Gastrocnemius medialis (tissue), 4 donors: ENCODE measurements around the gene CSF1. TPM values are rescaled to one million over a fixed set of nuclear protein-coding genes. Genes with fewer than 3 reads are reported as not detected.
"Not testable (repeated sequence)": the region's sequence is repeated elsewhere in the genome, so short reads cannot be mapped to it uniquely, and the experiment has no call there.

Experiments used
- ATAC-seq, 2 donors: fragments of 150-250 bp; one replicate each; pipeline ENCODE4 v1.9.1; 2016
- DNase-seq, 2 donors: peaks; one replicate each; pipeline ENCODE4 v3.0.0-alpha.2; 2019
- H3K27ac ChIP-seq, 4 donors: fragments of 200-600 bp; sonication (generic); 1 replicate in 1 of 4; 2 replicates in 3 of 4; pipeline ENCODE4 v1.5.1; 2016 to 2018; ENCODE audit warnings: mild to moderate bottlenecking in 2 of 4, moderate library complexity in 1 of 4
- H3K27me3 ChIP-seq, 3 donors: fragments of 200-600 bp; sonication (generic) in 2 of 3; 1 replicate in 1 of 3; 2 replicates in 2 of 3; pipeline versions ENCODE4 v1.5.1 to v1.6.0; 2016 to 2019; ENCODE audit warnings: mild to moderate bottlenecking in 1 of 3, moderate library complexity in 1 of 3
- H3K36me3 ChIP-seq, 2 donors: fragments of 200-600 bp; sonication (generic) in 1 of 2; one replicate each; pipeline ENCODE4 v1.5.1; 2017 to 2018
- H3K4me1 ChIP-seq, 2 donors: fragments of 200-600 bp; sonication (generic) in 1 of 2; one replicate each; pipeline ENCODE4 v1.5.1; 2016 to 2017; ENCODE audit warnings: mild to moderate bottlenecking in 2 of 2
- H3K4me3 ChIP-seq, 4 donors: fragments of 200-600 bp; sonication (generic) in 3 of 4; 1 replicate in 1 of 4; 2 replicates in 3 of 4; pipeline ENCODE4 v1.5.1; 2016 to 2019; ENCODE audit warnings: mild to moderate bottlenecking in 2 of 4
- H3K9me3 ChIP-seq, 3 donors: fragments of 200-600 bp; sonication (generic) in 2 of 3; 1 replicate in 1 of 3; 2 replicates in 2 of 3; pipeline ENCODE4 v1.5.1; 2016 to 2019
- CTCF ChIP-seq, 5 experiments: fragments of 450-650 bp in 3 of 5; fragments of 200-600 bp in 2 of 5; sonication (generic) in 2 of 5; IDR thresholded peaks in 4 of 5; conservative IDR thresholded peaks in 1 of 5; 1 replicate in 4 of 5; 2 replicates in 1 of 5; pipeline ENCODE4 v1.5.1; 2016 to 2019; ENCODE audit warnings: antibody characterized with exemption in 5 of 5, mild to moderate bottlenecking in 3 of 5, moderate library complexity in 3 of 5
- POLR2A ChIP-seq, 2 donors: fragments of 450-650 bp; IDR thresholded peaks; one replicate each; pipeline ENCODE4 v1.6.1; 2017; ENCODE audit warnings: antibody characterized with exemption in 2 of 2, mild to moderate bottlenecking in 2 of 2, moderate library complexity in 2 of 2
- in situ Hi-C, 4 donors: fragments of 200-750 bp; cut with MboI; loops; one replicate each; pipeline versions ENCODE4 v1.15.0 to v1.8.0; 2017; ENCODE audit warnings: low sequenced_read_pairs in 4 of 4
- intact Hi-C: fragments of 100-400 bp; cut with DNase I; formaldehyde crosslinking; loops from one replicate; pipeline ENCODE4 v1.15.1; 2023; ENCODE audit warnings: low total_unique reads
- total RNA-seq, 4 donors: library from RNA; depleted of rRNA; stranded (reverse); fragments of >200 nt; gene quantifications; one replicate each; pipeline versions ENCODE4 v1.1.0 to v1.2.3, GENCODE V29; 2016

The CSF1 gene, protein sequence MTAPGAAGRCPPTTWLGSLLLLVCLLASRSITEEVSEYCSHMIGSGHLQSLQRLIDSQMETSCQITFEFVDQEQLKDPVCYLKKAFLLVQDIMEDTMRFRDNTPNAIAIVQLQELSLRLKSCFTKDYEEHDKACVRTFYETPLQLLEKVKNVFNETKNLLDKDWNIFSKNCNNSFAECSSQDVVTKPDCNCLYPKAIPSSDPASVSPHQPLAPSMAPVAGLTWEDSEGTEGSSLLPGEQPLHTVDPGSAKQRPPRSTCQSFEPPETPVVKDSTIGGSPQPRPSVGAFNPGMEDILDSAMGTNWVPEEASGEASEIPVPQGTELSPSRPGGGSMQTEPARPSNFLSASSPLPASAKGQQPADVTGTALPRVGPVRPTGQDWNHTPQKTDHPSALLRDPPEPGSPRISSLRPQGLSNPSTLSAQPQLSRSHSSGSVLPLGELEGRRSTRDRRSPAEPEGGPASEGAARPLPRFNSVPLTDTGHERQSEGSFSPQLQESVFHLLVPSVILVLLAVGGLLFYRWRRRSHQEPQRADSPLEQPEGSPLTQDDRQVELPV
- total RNA-seq, result 10 to 100 TPM; 14.6 to 31.1 (median 19.6) TPM

DNA sequence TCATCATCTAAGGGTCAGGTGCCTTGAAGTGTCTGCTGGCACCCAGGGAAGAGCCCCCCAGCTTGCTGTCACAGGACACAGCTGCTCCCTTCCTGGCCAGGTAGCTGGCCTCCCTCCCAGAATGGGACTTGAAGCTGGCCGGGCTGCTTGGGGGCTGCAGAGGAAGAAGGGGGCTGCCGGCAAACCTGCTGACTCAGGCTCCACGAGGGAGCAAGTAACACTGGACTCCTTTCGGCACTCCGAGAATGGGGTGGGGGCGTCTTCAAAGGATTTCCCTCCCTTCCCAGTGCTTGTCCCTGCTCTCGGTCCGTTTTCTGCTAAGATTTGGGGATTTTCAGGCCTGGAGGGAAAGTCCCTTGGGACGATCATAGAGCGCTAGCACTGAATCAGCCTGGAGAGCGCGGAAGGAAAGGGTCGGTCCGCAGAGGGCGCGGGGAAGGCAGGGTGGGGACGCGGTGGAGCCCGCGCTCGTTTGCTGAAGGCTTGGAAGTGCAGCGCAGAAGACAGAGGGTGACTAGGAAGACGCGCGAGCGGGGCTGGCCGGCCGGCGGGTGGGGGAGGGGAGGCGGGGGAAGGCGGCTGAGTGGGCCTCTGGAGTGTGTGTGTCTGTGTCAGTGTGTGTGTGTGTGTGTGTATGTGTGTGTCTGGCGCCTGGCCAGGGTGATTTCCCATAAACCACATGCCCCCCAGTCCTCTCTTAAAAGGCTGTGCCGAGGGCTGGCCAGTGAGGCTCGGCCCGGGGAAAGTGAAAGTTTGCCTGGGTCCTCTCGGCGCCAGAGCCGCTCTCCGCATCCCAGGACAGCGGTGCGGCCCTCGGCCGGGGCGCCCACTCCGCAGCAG lies at the start of gene CSF1:
CSF1 (plus strand) TSS at position 727 of the 840 bp plus-strand sequence. CDS start 175 bp downstream, outside the sequence.
- in situ Hi-C loops, result no loop called here
- H3K4me1 ChIP-seq, result peaks cover 35 to 40% of the 10 kb centered on the region in 2 donors

GRCh38 chr1:109861616-109862015 lies 49.0 kb upstream of the CSF1 start:
- H3K36me3 ChIP-seq, ATAC-seq, in situ Hi-C loops, DNase-seq, H3K4me1 ChIP-seq, intact Hi-C loops, H3K27ac ChIP-seq, H3K27me3 ChIP-seq, H3K9me3 ChIP-seq, H3K4me3 ChIP-seq: not testable (repeated sequence)

More for the DNA sequence above, at the start of gene CSF1:
- Histone ChIP-seq H3K27me3 (no peaks in the 10 kb centered on the region), H3K9me3 (no peaks in the 10 kb centered on the region), H3K27ac (peak within 1 kb of the TSS; percentile 72 to 87 (median 82)), H3K4me3 (peak within 1 kb of the TSS; percentile 64 to 92 (median 72)), H3K36me3 (peaks cover 0 to 4% of the 10 kb centered on the region in 2 donors)
- peak; percentile 80 to 84 for ATAC-seq
- intact Hi-C loops, result loop anchor here (2.0 to 5.0 kb wide), 2 partner anchors 74 to 88 kb away; partner anchors contain the start of gene AHCYL1
- DNase-seq, result peak; percentile 51 to 74
- peak in 1 of 5 experiments; percentile 9 for TF ChIP-seq CTCF (IDR thresholded peaks at IDR 0.05 in 4 of 5, conservative IDR thresholded peaks at IDR 0.05 in 1 of 5)
- TF ChIP-seq POLR2A (IDR thresholded peaks at IDR 0.05), result peak; percentile 50 to 54

DNA sequence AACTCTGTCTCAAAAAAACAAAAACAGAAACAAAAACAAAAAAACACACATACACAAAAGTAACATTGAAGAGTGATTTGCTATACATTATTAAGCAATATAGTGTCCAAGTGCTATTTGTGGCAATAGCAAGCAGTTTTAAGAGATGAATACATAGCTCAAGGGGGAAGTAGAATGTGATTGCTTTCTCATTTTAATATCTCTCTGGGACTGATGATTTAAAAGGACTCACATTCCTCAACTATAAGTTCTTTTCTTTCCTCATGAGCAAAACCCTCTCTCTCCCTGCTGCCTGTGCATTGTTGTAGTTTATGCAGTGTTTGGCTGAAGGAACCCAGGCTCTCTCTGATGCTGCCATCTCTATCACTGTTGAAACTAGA lies 47.0 kb upstream of the CSF1 start:
- intact Hi-C loops, result no loop called here
- ATAC-seq, result no peak
- peaks cover 0 to 9% of the 10 kb centered on the region in 2 donors for H3K4me1 ChIP-seq
- no peak overlapping the region for H3K4me3 ChIP-seq
- H3K27ac ChIP-seq, result no peak overlapping the region
- no peak for TF ChIP-seq CTCF (IDR thresholded peaks at IDR 0.05 in 4 of 5, conservative IDR thresholded peaks at IDR 0.05 in 1 of 5)
- no peak for TF ChIP-seq POLR2A (IDR thresholded peaks at IDR 0.05)
- in situ Hi-C loops, result no loop called here
- no peak for DNase-seq
- H3K27me3 ChIP-seq, result no peaks in the 10 kb centered on the region
- H3K9me3 ChIP-seq, result no peaks in the 10 kb centered on the region
- H3K36me3 ChIP-seq, result no peaks in the 10 kb centered on the region

- DNase-seq (no peak), ATAC-seq (no peak)
- no peaks in the 10 kb centered on the region for H3K36me3 ChIP-seq
- intact Hi-C loops (no loop called here), in situ Hi-C loops (no loop called here)
- H3K4me3 ChIP-seq, result no peak overlapping the region
- H3K27me3 ChIP-seq, result no peaks in the 10 kb centered on the region
- H3K27ac ChIP-seq, result no peak overlapping the region
- no peaks in the 10 kb centered on the region for H3K9me3 ChIP-seq
- H3K4me1 ChIP-seq, result peaks cover 0 to 9% of the 10 kb centered on the region in 2 donors
- TF ChIP-seq POLR2A (IDR thresholded peaks at IDR 0.05), result no peak
- no peak for TF ChIP-seq CTCF (IDR thresholded peaks at IDR 0.05 in 4 of 5, conservative IDR thresholded peaks at IDR 0.05 in 1 of 5)
Observed at GRCh38 chr1:109864047-109864822, 46.4 kb upstream of the CSF1 start.
